OCI-LY3 (cell line): ENCODE data around the gene TMCC1.

Experiments used
- H2AFZ ChIP-seq: fragments of 200-600, 300-600 bp; shearing (Covaris generic); 2 replicates; pipeline ENCODE4 v1.6.0; 2014; ENCODE audit warnings: antibody characterized with exemption, low read depth, low read length
- H3K27ac ChIP-seq: fragments of 200-600, 300-600 bp; sonication (generic); 2 replicates; pipeline ENCODE4 v1.5.1; 2014; ENCODE audit warnings: mild to moderate bottlenecking, low read length, moderate library complexity, mixed read lengths
- H3K27me3 ChIP-seq: fragments of 200-600, 300-600 bp; sonication (generic); 2 replicates; pipeline ENCODE4 v1.6.1; 2014; ENCODE audit warnings: low read depth, low read length, mixed read lengths
- H3K36me3 ChIP-seq: fragments of 200-600, 300-600 bp; sonication (generic); replicated peaks from 2 replicates; pipeline ENCODE3; 2014; ENCODE audit warnings: low read depth, low read length, mixed read lengths
- H3K4me1 ChIP-seq: fragments of 300-600, 200-600 bp; sonication (generic); 2 replicates; pipeline ENCODE4 v1.6.1; 2014; ENCODE audit warnings: low read length, mixed read lengths
- H3K4me2 ChIP-seq: fragments of 200-600, 300-600 bp; sonication (generic); 2 replicates; pipeline ENCODE4 v1.6.1; 2014; ENCODE audit warnings: low read length, mixed read lengths
- H3K4me3 ChIP-seq: fragments of 300-600, 200-600 bp; sonication (generic); 2 replicates; pipeline ENCODE4 v1.5.1; 2014; ENCODE audit warnings: antibody characterized with exemption, mild to moderate bottlenecking, low read length, moderate library complexity
- H3K79me2 ChIP-seq: fragments of 300-600, 200-600 bp; shearing (Covaris generic); 2 replicates; pipeline ENCODE4 v1.6.1; 2014; ENCODE audit warnings: mild to moderate bottlenecking, low read length, mixed read lengths
- H3K9ac ChIP-seq: fragments of 300-600, 200-600 bp; shearing (Covaris generic); 2 replicates; pipeline ENCODE4 v1.6.0; 2014; ENCODE audit warnings: mild to moderate bottlenecking, low read length, moderate library complexity
- H3K9me3 ChIP-seq: fragments of 200-600, 300-600 bp; shearing (Covaris generic); 2 replicates; pipeline ENCODE4 v1.6.1; 2014; ENCODE audit warnings: low read length, mixed read lengths; ENCODE audit not compliant: insufficient read depth
- H4K20me1 ChIP-seq: fragments of 200-600, 300-600 bp; sonication (generic); 2 replicates; pipeline ENCODE4 v1.6.1; 2016; ENCODE audit warnings: low read length, mixed read lengths; ENCODE audit not compliant: insufficient read depth
- CTCF ChIP-seq: fragments of 200-600, 300-600 bp; sonication (generic); IDR thresholded peaks from 2 replicates; pipeline ENCODE4 v1.5.1; 2014; ENCODE audit warnings: antibody characterized with exemption, low read length, low read depth
- EZH2phosphoT487 ChIP-seq: fragments of 200-600 bp; shearing (Covaris generic); IDR thresholded peaks from 2 replicates; pipeline ENCODE4 v1.6.1; 2018; ENCODE audit warnings: antibody characterized with exemption, mixed run types, low read depth

TMCC1 gene

GRCh38 chr3:129658110-129658843, 235.2 kb downstream of the TMCC1 start:
- Histone ChIP-seq H3K27ac (no peak overlapping the region), H3K9me3 (no peaks in the 10 kb centered on the region), H3K4me2 (peak overlapping the region; percentile 42), H3K36me3 (no peaks in the 10 kb centered on the region), H3K79me2 (no peaks in the 10 kb centered on the region; the same call in 1 of the 2 replicates), H3K4me1 (peaks cover 34% of the 10 kb centered on the region), H3K27me3 (no peaks in the 10 kb centered on the region), H3K9ac (no peak overlapping the region), H4K20me1 (no peaks in the 10 kb centered on the region), H2AFZ (no peak overlapping the region), H3K4me3 (no peak overlapping the region; the same call in 1 of the 2 replicates)
- TF ChIP-seq CTCF (no peak), EZH2phosphoT487 (no peak)

DNA sequence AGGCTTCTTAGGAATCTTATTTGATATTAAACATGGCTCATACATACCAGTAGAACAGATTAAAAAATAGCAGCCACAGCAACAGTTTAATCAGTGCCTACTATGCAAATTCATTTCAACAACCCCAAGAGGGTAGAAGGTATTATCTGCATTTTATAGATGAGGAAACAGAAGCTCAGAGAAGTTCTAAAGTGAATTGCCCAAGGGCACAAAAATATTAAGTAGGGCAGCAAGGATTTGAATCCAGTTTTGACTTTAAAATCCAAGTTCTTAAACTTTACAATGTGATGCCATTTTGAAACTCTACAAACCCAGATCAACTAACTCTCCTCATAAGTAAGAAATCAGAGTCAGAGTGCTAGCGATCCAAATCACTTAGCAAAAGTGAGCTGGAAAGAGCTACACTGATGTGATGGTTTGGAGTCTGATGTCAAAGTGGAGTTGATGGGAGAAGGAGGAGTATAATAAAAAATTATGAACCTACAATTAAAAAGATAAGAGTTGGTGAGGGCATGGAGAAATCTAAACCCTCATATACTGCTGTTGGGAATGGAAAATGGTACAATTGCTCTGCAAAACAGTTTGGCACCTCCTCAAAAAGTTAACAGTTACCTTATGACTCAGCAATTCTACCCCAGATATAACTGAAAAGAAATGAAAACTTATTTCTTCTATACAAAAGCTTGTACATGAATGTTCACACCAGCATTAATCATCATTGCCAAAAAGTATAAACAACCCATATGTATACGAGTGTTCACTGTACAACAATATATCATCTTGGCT, 236.1 kb downstream of the TMCC1 start:
- no peaks in the 10 kb centered on the region for H3K36me3 ChIP-seq
- H3K4me1 ChIP-seq = peaks cover 34% of the 10 kb centered on the region
- no peak overlapping the region; the same call in 1 of the 2 replicates for H3K4me3 ChIP-seq
- H4K20me1 ChIP-seq = no peaks in the 10 kb centered on the region
- H3K79me2 ChIP-seq = no peaks in the 10 kb centered on the region
- TF ChIP-seq CTCF = no peak
- no peak for TF ChIP-seq EZH2phosphoT487
- H3K27ac ChIP-seq = no peak overlapping the region
- H3K4me2 ChIP-seq = peak overlapping the region; percentile 42
- H3K27me3 ChIP-seq = no peaks in the 10 kb centered on the region
- no peaks in the 10 kb centered on the region for H3K9me3 ChIP-seq
- no peak overlapping the region for H2AFZ ChIP-seq
- no peak overlapping the region for H3K9ac ChIP-seq

GRCh38 chr3:129656659-129657247, 236.8 kb downstream of the TMCC1 start:
- Histone ChIP-seq H3K4me1 (peaks cover 28% of the 10 kb centered on the region), H3K27ac (no peak overlapping the region), H3K9ac (no peak overlapping the region), H2AFZ (no peak overlapping the region), H3K9me3 (no peaks in the 10 kb centered on the region), H3K4me2 (no peak overlapping the region), H3K4me3 (no peak overlapping the region), H4K20me1 (no peaks in the 10 kb centered on the region), H3K79me2 (no peaks in the 10 kb centered on the region), H3K36me3 (no peaks in the 10 kb centered on the region), H3K27me3 (no peaks in the 10 kb centered on the region)
- no peak for TF ChIP-seq CTCF
- no peak for TF ChIP-seq EZH2phosphoT487

DNA sequence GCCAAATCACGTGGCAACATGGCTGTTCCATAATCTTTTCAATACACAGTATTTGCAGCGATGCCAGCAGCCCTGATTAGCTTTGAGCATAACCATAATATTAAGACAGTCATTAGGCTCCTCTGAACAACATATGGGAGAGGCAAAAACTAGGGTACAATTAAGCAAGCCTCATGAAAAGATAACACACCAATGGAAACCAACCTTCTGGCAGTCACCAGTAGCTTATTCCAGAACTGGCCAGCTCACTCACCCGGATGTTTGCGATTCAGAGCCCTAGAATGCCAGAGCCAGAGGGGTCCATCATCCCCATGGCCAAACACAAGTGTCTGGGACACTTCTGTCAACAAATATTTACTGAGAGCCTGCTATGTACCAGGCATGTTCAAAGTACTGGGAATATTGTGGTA, 238.2 kb downstream of the TMCC1 start:
- Histone ChIP-seq H3K36me3 (no peaks in the 10 kb centered on the region), H4K20me1 (no peaks in the 10 kb centered on the region), H3K79me2 (no peaks in the 10 kb centered on the region), H3K27ac (no peak overlapping the region), H3K4me3 (no peak overlapping the region), H2AFZ (no peak overlapping the region), H3K9me3 (no peaks in the 10 kb centered on the region), H3K4me1 (peaks cover 19% of the 10 kb centered on the region), H3K27me3 (no peaks in the 10 kb centered on the region), H3K9ac (no peak overlapping the region), H3K4me2 (no peak overlapping the region)
- TF ChIP-seq CTCF (no peak), EZH2phosphoT487 (no peak)
